K562 (cell line): ENCODE data around the gene VMP1. TPM values are rescaled to one million over a fixed set of nuclear protein-coding genes. Genes with fewer than 3 reads are reported as not detected.

Source experiments
- ATAC-seq: fragments of 200-7000 bp; cut with Tn5 transposase; 3 replicates; pipeline ENCODE4 v1.9.1; 2020; ENCODE audit warnings: moderate library complexity
- BruUV-seq: library from RNA; stranded (reverse); fragments of 400-500 nt; replicated peaks from 2 replicates; lab custom pipeline; 2021; lab: Mats Ljungman, UMichigan
- CTCF ChIA-PET: fragments of 300-600 bp; formaldehyde crosslinking; extraction: SDS; loops from one replicate; lab custom pipeline; 2021; ENCODE audit warnings: low intra/inter-chr PET ratio; lab: Yijun Ruan, JAX
- POLR2A ChIA-PET: fragments of 300-600, 350-650 bp; sonication (Branson Sonifier 250); formaldehyde crosslinking; extraction: SDS; loops from one replicate; lab custom pipeline; 2021; ENCODE audit warnings: antibody characterized with exemption, inconsistent platforms; lab: Yijun Ruan, JAX
- DNase-seq, 4 experiments: peaks; one replicate each; pipeline versions ENCODE4 v3.0.0 to v3.0.0-alpha.2; 2011 to 2018; ENCODE audit warnings: low spot score in 3 of 4, mixed read lengths in 3 of 4; ENCODE audit errors: extremely low read depth in 1 of 4
- FAIRE-seq: peaks from 2 replicates; lab custom pipeline; 2011; peaks lifted over from hg19 to GRCh38; lab: Jason Lieb, UNC
- H2AFZ ChIP-seq: 2 replicates; pipeline ENCODE4 v1.6.0; 2011; ENCODE audit warnings: low read depth, low read length, control low read depth, inconsistent platforms
- H3K27ac ChIP-seq: fragments of 200-600 bp; 3 replicates; pipeline ENCODE4 v1.8.0; 2011; ENCODE audit warnings: low read depth, mild to moderate bottlenecking, control low read depth, inconsistent platforms, low read length, moderate library complexity, mixed read lengths; ENCODE audit errors: extremely low read depth
- H3K27me3 ChIP-seq, 2 experiments: fragments of 300-600 bp in 1 of 2; 2 replicates in 1 of 2; 3 replicates in 1 of 2; pipeline versions ENCODE4 v1.6.0 to v1.8.0; 2011; ENCODE audit warnings: inconsistent platforms in 2 of 2, low read length in 2 of 2, mild to moderate bottlenecking in 1 of 2, mixed read lengths in 1 of 2, moderate library complexity in 1 of 2; ENCODE audit not compliant: control insufficient read depth in 2 of 2, insufficient read depth in 2 of 2
- H3K36me3 ChIP-seq: fragments of 300-600 bp; 3 replicates; pipeline ENCODE4 v1.8.0; 2011; ENCODE audit warnings: mild to moderate bottlenecking, low read length, inconsistent platforms; ENCODE audit not compliant: control insufficient read depth, insufficient read depth
- H3K4me1 ChIP-seq, 2 experiments: fragments of 200-600 bp in 1 of 2; replicated peaks in 1 of 2; 2 replicates in 1 of 2; 3 replicates in 1 of 2; pipeline versions ENCODE4 v1.5.1 to v1.8.0; 2011; ENCODE audit warnings: inconsistent platforms in 2 of 2, low read length in 2 of 2, mild to moderate bottlenecking in 1 of 2, mixed read lengths in 1 of 2, moderate library complexity in 1 of 2; ENCODE audit not compliant: control insufficient read depth in 2 of 2, insufficient read depth in 2 of 2
- H3K4me2 ChIP-seq: 2 replicates; pipeline ENCODE4 v1.6.1; 2011; ENCODE audit warnings: low read length, control low read depth, inconsistent platforms, mixed read lengths; ENCODE audit not compliant: insufficient read depth
- H3K4me3 ChIP-seq: fragments of 200-600 bp; sonication (generic), shearing (Covaris generic); 2 replicates; pipeline ENCODE4 v1.5.1; 2016; ENCODE audit warnings: control low read depth, inconsistent platforms
- H3K79me2 ChIP-seq: fragments of 200-600 bp; 3 replicates; pipeline ENCODE4 v1.8.0; 2011; ENCODE audit warnings: low read length, inconsistent platforms; ENCODE audit not compliant: control insufficient read depth, insufficient read depth
- H3K9ac ChIP-seq, 2 experiments: 2 replicates each; pipeline versions ENCODE4 v1.6.0 to v1.6.1; 2011; ENCODE audit warnings: low read depth in 2 of 2, low read length in 2 of 2, control low read depth in 1 of 2, inconsistent platforms in 1 of 2, mild to moderate bottlenecking in 1 of 2, mixed read lengths in 1 of 2; ENCODE audit not compliant: insufficient read depth in 1 of 2
- H3K9me1 ChIP-seq: one replicate; pipeline ENCODE4 v1.6.0; 2011; ENCODE audit warnings: inconsistent platforms, mild to moderate bottlenecking, low read length, moderate library complexity; ENCODE audit not compliant: control insufficient read depth, insufficient read depth
- H3K9me3 ChIP-seq: replicated peaks from 2 replicates; pipeline ENCODE4 v1.5.1; 2011; ENCODE audit warnings: low read depth, low read length, inconsistent platforms; ENCODE audit not compliant: control insufficient read depth, insufficient read depth
- H4K20me1 ChIP-seq: replicated peaks from 2 replicates; pipeline ENCODE4 v1.6.1; 2011; ENCODE audit warnings: low read length, inconsistent platforms, mixed read lengths; ENCODE audit not compliant: control insufficient read depth, insufficient read depth
- FOS ChIP-seq: IDR thresholded peaks from 3 replicates; pipeline ENCODE4 v1.6.1; 2011; ENCODE audit not compliant: insufficient read length; ENCODE audit errors: extremely low read depth
- MLX ChIP-seq, 2 experiments: fragments of 450-650 bp in 1 of 2; sonication (generic) in 1 of 2; formaldehyde crosslinking; conservative IDR thresholded peaks; 2 replicates each; pipeline versions ENCODE4 v1.4.0 to v1.8.1; 2020 to 2022; ENCODE audit warnings: mild to moderate bottlenecking in 1 of 2, missing genetic modification reagents in 1 of 2
- NONO ChIP-seq, 2 experiments: fragments of 200-400 bp in 1 of 2; fragments of 450-650 bp in 1 of 2; formaldehyde crosslinking in 1 of 2; IDR thresholded peaks; 2 replicates each; pipeline ENCODE4 v1.6.1; 2017; ENCODE audit warnings: low read depth in 2 of 2, mild to moderate bottlenecking in 2 of 2, moderate library complexity in 2 of 2, low read length in 1 of 2
- PHB ChIP-seq: fragments of 250-450 bp; sonication (Bioruptor Pico); IDR thresholded peaks from 2 replicates; pipeline ENCODE4 v1.5.0; 2021
- POLR2AphosphoS2 ChIP-seq: IDR thresholded peaks from 2 replicates; pipeline ENCODE4 v1.6.1; 2012; ENCODE audit warnings: low read length, improper control_type of control experiment
- POLR2H ChIP-seq: IDR thresholded peaks from 2 replicates; pipeline ENCODE4 v1.6.1; 2016; ENCODE audit warnings: missing genetic modification characterization, low read depth, mild to moderate bottlenecking, control low read depth, missing compliant biosample characterization, moderate library complexity
- RBM34 ChIP-seq: fragments of 200-400 bp; formaldehyde crosslinking; IDR thresholded peaks from 2 replicates; pipeline ENCODE4 v1.6.1; 2018; ENCODE audit warnings: low read length, borderline replicate concordance; ENCODE audit not compliant: insufficient read depth
- RFX7 ChIP-seq: fragments of 250-450 bp; sonication (Bioruptor Pico); IDR thresholded peaks from 2 replicates; pipeline ENCODE4 v1.5.1; 2021; ENCODE audit warnings: mild to moderate bottlenecking
- SIRT6 ChIP-seq: IDR thresholded peaks from one replicate; pipeline ENCODE4 v1.6.1; 2012; ENCODE audit warnings: low read depth, mild to moderate bottlenecking, control low read depth, inconsistent platforms, low read length, moderate library complexity
- SMARCA5 ChIP-seq: fragments of 450-650 bp; IDR thresholded peaks from 2 replicates; pipeline ENCODE4 v1.6.1; 2016
- SRF ChIP-seq, 2 experiments: fragments of 250-450, 450-650 bp in 1 of 2; sonication (Bioruptor Pico) in 1 of 2; sonication (generic) in 1 of 2; formaldehyde crosslinking; IDR thresholded peaks; 2 replicates each; pipeline versions ENCODE4 v1.5.0 to v1.5.1; 2020 to 2022; ENCODE audit warnings: mild to moderate bottlenecking in 1 of 2, missing genetic modification reagents in 1 of 2
- TCF15 ChIP-seq: fragments of 250-450 bp; sonication (Bioruptor Pico); IDR thresholded peaks from 2 replicates; pipeline ENCODE4 v1.8.0; 2022; ENCODE audit warnings: moderate library complexity, mild to moderate bottlenecking, inconsistent platforms
- ZBTB26 ChIP-seq: fragments of 450-650 bp; formaldehyde crosslinking; IDR thresholded peaks from 2 replicates; pipeline ENCODE4 v1.4.0; 2022; ENCODE audit warnings: missing genetic modification characterization
- ZNF274 ChIP-seq: IDR thresholded peaks from 2 replicates; pipeline ENCODE4 v1.6.1; 2011; ENCODE audit warnings: low read depth, mild to moderate bottlenecking, low read length, moderate library complexity, borderline replicate concordance
- ZNF57 ChIP-seq: fragments of 450-650 bp; formaldehyde crosslinking; IDR thresholded peaks from 2 replicates; pipeline ENCODE4 v1.4.0; 2020; ENCODE audit warnings: mild to moderate bottlenecking, moderate library complexity
- ZNF589 ChIP-seq: fragments of 200-800 bp; sonication (Bioruptor generic); IDR thresholded peaks from 2 replicates; pipeline ENCODE4 v1.6.1; 2016; ENCODE audit warnings: low read depth, missing genetic modification characterization, missing compliant biosample characterization
- ZNF766 ChIP-seq: fragments of 200-800 bp; sonication (Bioruptor generic); conservative IDR thresholded peaks from 2 replicates; pipeline ENCODE4 v1.6.1; 2016; ENCODE audit warnings: missing genetic modification characterization, missing compliant biosample characterization
- WGBS: fragments of 100-300 bp; shearing (Covaris generic); methylation state at CpG from one replicate; pipeline ENCODE4 v1.1.6; 2016; ENCODE audit warnings: low coverage, mixed read lengths; ENCODE audit not compliant: insufficient coverage; ENCODE audit errors: missing lambda C conversion rate; 5-methylcytosine and 5-hydroxymethylcytosine counted together
- in situ Hi-C: fragments of 300-500 bp; cut with MboI; formaldehyde crosslinking; loops from 4 replicates; pipeline ENCODE4 v1.15.0; 2018; ENCODE audit warnings: inconsistent platforms, mixed read lengths
- intact Hi-C: fragments of 100-400 bp; cut with micrococcal nuclease; formaldehyde crosslinking; loops from 2 replicates; pipeline ENCODE4 v1.14.2; 2022
- polyA plus RNA-seq, 8 experiments: library from polyadenylated mRNA; depleted of rRNA in 4 of 8; stranded (reverse) in 5 of 8; unstranded in 3 of 8; fragments of >200 nt; fragmentation: Nextera tagmentation in 2 of 8; fragmentation: Illumina TruSeq in 1 of 8; extraction: Ambion mirVana in 2 of 8; extraction: Trizol in 1 of 8; gene quantifications; 2 replicates each; pipeline versions ENCODE4 v1.2.1 to v1.2.3, GENCODE V29; 2011 to 2014; ENCODE audit warnings: inconsistent platforms in 1 of 8, missing spikeins in 1 of 8
- total RNA-seq, 7 experiments: library from RNA; depleted of rRNA in 6 of 7; stranded (reverse); fragments of >200 nt in 6 of 7; fragmentation: Illumina TruSeq in 2 of 7; extraction: Trizol in 2 of 7; gene quantifications; 2 replicates each; pipeline versions ENCODE4 v1.2.1 to v1.2.3, GENCODE V29; 2011 to 2021; ENCODE audit warnings: low replicate concordance in 1 of 7

The VMP1 gene
- total and polyA plus RNA-seq, 9 of the 15 experiments (the other 6 are each of a cell fraction or from before 2014, with no cell fraction given) = 123 to 304 (median 151) TPM

- TF ChIP-seq ZNF589 (0 out of 2 replicates have a peak, but pooled peaks have one; percentile 5), PHB (CRISPR knock-in tag) (peak; percentile 96), ZBTB26 (peak; percentile 96), FOS (no peak)
Measured at GRCh38 chr17:59842901-59843652, 135.6 kb downstream of the VMP1 start (continued).

- Histone ChIP-seq H3K4me1 (peaks cover 20 to 42% of the 10 kb centered on the region in 2 experiments), H2AFZ (no peak overlapping the region), H3K9me3 (no peaks in the 10 kb centered on the region), H3K4me3 (no peak overlapping the region), H3K9me1 (no peaks in the 10 kb centered on the region), H4K20me1 (no peaks in the 10 kb centered on the region), H3K4me2 (no peak overlapping the region), H3K36me3 (peaks cover 22% of the 10 kb centered on the region), H3K27ac (peak overlapping the region; percentile 38; the same call in 1 of the 3 replicates), H3K9ac (peak overlapping the region in 1 of 2 experiments; percentile 19; a peak in 1 of 4 replicates), H3K27me3 (no peaks in the 10 kb centered on the region), H3K79me2 (peaks cover 34% of the 10 kb centered on the region)
- in situ Hi-C loops (loop anchor here (5.0 kb wide), 1 partner anchor 88 kb away; no protein-coding TSS in a partner anchor), intact Hi-C loops (no loop called here)
- WGBS = 67% methylated on average over 3 of the region's 3 CpGs
- DNase-seq = no peak
- CTCF ChIA-PET = no interaction called here
- no peak for ATAC-seq
- FAIRE-seq = no peak
- BruUV-seq = no TSS peak
- POLR2A ChIA-PET = interaction anchor here (0.6 to 2.0 kb wide), 4 partner anchors 16 to 560 kb away, joined by 3 to 13 read pairs (median 4); no protein-coding TSS in a partner anchor
- TF ChIP-seq ZNF766 (CRISPR knock-in tag) (no peak), TCF15 (CRISPR knock-in tag) (no peak), NONO (IDR thresholded peaks at IDR 0.05; ENCODE audit: low read depth in 2 of 2, low read length in 1 of 2) (peak in 1 of 2 experiments; percentile 9; a peak in 1 of 4 replicates), RBM34 (no peak), POLR2AphosphoS2 (peak; percentile 85; the same call in 1 of the 2 replicates), MLX (CRISPR knock-in tag; conservative IDR thresholded peaks at IDR 0.05) (0 out of 4 replicates have a peak, but pooled peaks of 1 of the 2 experiments have one; percentile 14), POLR2H (tag) (peak; percentile 64), ZNF274 (peak; percentile 13; the same call in 1 of the 2 replicates), SMARCA5 (no peak), SRF (CRISPR knock-in tag; IDR thresholded peaks at IDR 0.05) (0 out of 4 replicates have a peak, but pooled peaks of 1 of the 2 experiments have one; percentile 7), RFX7 (peak; percentile 81; the same call in 1 of the 2 replicates), ZNF57 (no peak), SIRT6 (peak; percentile 83)
Measured at GRCh38 chr17:59844884-59845594, 137.6 kb downstream of the VMP1 start.
